OCI-LY3 (cell line): Measurements from ENCODE around the gene AKAP9.

Experiments used
- EZH2phosphoT487 ChIP-seq: fragments of 200-600 bp; shearing (Covaris generic); IDR thresholded peaks from 2 replicates; pipeline ENCODE4 v1.6.1; 2018; ENCODE audit warnings: antibody characterized with exemption, mixed run types, low read depth
- TF ChIP-seq, protein P1 (sequence below): fragments of 200-600, 300-600 bp; sonication (generic); IDR thresholded peaks from 2 replicates; pipeline ENCODE4 v1.5.1; 2014; ENCODE audit warnings: antibody characterized with exemption, low read length, low read depth

DNA sequence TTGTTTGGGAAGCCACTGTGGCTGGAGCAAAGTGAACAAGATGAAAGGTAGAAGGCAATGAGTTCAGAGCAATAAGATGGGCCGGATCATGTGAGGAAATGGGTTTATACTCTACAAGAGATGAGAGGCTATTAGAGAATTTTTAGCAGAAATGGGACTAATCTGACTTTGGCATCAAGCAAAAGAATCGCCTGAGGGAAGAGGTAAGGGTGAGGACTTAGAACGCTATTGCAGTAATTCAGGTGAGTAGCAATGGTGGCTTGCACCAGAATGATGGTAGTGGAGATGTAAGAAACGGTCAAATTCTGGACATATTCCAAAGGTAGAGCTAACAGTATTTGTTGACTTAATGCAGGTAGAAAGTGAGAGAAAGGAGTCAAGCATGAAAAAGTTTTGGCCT, 29.5 kb upstream of the AKAP9 start:
- TF ChIP-seq, protein P1, sequence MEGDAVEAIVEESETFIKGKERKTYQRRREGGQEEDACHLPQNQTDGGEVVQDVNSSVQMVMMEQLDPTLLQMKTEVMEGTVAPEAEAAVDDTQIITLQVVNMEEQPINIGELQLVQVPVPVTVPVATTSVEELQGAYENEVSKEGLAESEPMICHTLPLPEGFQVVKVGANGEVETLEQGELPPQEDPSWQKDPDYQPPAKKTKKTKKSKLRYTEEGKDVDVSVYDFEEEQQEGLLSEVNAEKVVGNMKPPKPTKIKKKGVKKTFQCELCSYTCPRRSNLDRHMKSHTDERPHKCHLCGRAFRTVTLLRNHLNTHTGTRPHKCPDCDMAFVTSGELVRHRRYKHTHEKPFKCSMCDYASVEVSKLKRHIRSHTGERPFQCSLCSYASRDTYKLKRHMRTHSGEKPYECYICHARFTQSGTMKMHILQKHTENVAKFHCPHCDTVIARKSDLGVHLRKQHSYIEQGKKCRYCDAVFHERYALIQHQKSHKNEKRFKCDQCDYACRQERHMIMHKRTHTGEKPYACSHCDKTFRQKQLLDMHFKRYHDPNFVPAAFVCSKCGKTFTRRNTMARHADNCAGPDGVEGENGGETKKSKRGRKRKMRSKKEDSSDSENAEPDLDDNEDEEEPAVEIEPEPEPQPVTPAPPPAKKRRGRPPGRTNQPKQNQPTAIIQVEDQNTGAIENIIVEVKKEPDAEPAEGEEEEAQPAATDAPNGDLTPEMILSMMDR, result no peak
- TF ChIP-seq EZH2phosphoT487, result no peak
